GM21528 (cell line): ENCODE results near the gene NOL4L.
"Not testable (repeated sequence)": the region's sequence is repeated elsewhere in the genome, so short reads cannot be mapped to it uniquely, and the experiment has no call there.

Experiments used
- ATAC-seq: cut with Tn5 transposase; IDR thresholded peaks from one replicate; pipeline ENCODE4 v1.9.1; 2021; ENCODE audit warnings: mild to moderate bottlenecking, moderate library complexity; ENCODE audit not compliant: unreplicated experiment, low FRiP score

Gene NOL4L

DNA sequence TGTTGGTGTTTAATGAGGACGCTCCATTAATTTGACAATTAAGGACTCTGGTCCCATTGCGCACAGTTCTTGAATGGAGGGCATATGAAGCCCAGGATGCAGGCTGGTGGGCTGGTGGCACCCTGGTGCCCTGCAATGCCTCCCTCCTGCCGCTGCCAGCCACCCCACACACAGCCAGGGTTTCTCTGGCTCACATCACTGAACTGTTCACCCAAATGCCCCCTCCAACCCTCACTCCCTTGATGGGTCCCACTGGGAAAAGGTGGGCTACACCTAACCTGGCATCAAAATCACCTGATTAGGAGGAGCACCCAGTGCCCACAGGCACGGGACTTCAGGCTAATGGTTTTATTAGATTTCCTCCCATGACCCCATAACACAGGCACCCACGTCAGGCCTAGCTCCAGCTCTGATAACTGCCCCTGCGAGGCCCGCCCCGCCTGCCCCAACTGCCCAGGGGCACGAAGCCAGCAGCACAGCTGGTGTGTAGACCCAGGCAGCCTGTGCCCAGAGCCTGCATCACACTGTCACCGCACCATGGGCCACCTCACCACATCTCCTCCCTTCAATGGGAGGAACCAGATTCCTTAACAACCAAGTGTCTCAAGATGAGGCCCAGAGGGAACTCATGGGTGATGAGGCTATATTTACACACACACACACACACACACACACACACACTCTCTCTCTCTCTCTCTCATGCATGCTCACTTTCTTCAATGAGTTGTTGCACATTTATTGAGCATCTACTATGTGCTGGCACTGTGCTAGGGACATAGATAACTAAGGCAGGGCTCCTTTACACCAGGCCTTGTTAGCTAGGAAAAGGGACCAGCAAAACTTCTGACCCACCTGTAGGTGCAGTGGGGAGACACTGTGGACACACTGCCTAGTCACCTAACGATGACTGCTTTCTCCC lies 107.3 kb downstream of the NOL4L start:
- no peak for ATAC-seq

- no peak for ATAC-seq
These were observed 108.2 kb downstream of the NOL4L start for GRCh38 chr20:32476684-32477593.

DNA sequence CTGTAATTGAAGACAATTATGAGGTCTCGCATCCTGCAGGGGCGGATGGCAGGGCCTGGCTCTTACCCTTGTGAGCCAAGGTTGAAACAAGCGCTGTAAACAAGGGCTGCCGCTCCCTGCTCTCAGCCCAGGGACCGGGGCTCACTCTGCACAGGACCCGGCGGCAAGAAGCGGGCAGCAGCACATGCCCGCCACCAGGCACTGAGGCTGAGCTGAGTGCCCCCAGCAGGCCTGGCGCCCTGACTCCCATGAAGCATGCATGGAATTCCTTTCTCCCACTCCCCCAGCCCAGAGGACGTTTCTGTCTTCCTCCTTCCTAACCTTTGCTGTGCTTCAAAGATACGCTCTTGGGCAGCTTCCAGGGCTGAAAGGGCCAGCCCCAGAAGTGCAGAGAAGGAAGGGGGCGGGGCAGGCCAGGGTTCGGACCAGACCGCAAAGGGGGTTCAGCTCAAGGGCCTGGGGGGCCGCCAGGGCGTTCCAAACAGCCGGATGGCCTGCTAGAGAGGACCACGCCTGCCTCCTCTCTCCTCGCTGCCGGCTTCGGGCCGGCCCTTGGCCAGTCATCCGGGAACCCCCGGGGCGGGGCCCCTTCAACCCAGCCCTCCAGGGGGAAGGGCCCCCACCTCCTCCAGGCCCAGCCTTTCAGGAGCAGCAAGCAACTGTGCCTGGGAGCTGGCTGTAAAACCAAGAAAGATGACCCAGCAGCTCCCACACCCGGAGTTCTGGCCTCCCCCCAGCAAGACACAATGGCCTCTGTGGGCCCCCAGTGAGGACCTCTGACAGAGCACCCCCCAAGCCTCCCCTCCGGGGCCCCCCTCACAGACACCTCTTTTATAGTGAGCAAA lies 109.9 kb downstream of the NOL4L start:
- no peak for ATAC-seq

- ATAC-seq: no peak
These were observed 110.5 kb downstream of the NOL4L start for GRCh38 chr20:32474717-32474966.

DNA sequence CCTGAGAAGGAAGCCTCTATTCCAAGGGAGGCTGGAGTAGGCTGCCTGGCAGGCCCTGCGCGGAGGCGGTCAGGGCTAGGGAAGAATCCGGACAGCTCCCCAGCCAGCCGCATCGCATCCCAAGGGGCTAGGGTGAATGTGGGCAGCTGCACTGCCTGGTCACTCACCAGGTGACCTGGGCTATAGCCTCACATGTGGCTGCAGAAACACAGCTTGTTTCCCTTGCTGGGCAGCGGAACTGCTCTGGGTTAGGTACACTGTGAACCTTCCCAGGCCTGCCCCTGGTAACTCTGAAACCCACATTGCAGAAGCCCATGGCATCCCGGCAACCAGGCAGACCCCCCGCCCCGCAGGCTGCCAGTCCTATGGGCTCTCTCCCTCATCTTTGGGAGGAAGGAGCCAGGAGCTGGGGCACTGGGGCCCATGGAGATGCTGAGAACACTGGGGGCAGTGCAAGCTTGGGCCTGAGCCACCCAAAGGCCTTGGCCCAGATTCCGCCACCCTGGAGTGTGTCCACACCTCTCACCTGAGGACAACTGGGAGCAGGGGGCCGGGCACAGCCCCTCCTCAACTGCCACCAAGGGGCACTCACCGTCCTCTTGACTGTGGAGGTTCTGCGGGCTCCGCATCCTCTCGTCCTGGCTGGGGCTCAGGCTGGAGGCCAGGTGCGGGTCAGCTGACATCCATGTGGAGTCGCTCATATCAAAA lies 111.0 kb downstream of the NOL4L start:
- ATAC-seq: no peak

DNA sequence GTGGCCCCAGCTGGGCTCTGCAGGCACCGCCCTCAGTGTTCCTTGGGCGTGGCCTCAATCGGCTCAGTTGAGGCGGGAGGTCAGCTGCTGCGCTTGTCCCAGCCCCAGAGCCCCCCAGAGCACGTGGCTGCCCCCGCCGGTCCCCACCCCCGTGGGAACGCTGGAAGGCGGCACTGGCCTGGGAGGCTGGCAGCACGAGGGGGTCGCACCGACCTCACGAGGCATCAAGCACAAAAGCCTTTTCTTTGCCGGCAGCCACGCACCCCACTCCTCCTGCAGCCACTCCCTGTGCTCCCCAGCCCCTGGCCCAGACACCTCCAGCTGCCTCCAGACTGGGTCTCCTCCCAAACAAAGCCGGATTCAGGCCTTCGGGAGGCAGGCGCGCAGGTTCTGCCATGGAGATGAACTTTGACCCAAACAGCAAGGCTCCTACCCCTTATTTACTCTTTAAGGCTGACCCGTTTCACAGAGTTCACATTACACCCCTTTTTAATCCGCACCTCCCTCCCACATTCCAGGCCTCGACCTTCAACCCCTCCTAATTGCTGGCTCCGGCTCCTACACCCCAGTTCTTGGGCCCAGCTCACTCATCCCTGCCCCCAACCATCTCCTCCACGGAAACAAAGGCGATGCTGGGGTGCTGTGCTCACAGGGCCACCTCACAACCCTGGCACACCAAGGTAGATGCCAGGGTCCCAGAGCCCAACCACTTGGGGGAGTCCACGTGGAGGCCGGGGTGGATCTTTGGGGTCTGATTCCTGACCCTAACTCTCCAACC lies 111.7 kb downstream of the NOL4L start:
- ATAC-seq: no peak

DNA sequence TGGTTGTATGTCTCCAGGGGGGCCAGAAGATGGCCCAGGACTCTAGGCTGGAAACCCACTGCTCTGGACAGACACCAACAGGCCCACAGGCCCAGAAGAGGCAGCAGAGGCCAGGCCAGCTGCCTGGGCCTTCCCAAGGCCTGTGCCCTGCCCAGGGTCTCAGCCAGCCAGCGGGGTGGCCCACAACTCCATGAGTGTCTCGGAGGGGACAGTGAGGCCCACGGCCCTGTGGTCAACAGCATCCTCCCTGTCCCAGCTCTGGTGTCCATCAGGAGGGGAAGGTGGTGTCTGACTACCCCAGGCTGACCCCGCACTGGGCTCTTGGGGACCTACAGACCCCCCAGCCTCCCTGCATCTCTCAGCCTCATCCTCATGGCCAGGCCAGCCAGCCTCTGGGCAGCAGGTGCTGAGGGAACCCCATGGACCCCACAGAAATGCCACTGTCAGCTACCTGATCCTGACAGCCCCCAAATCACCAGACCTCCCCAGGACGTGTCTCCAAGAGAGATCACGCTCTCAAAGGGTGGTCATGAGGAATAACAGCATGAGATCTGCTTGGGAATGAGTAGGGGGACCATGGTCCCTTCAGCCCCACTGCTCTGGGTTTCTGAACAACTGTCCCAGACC lies 112.4 kb downstream of the NOL4L start:
- ATAC-seq: no peak

DNA sequence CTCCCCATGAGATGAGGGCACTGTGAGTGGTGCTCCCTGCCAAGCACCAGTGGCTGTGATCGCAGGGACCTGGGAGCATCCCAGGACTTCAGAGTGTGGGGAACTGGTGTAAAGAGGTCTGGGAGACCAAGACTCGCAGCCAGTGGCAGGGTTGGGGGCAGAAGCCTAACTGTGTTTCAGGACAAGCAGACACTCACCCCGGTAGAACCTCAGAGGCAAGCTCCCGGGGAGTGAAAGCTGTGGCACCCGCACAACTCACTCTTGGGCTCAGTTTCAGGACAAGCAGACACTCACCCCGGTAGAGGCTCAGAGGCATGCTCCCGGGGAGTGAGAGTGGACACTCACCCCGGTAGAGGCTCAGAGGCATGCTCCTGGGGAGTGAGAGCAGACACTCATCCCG lies 114.2 kb downstream of the NOL4L start:
- no peak for ATAC-seq

GRCh38 chr20:32470025-32470861 lies 114.9 kb downstream of the NOL4L start:
- no peak for ATAC-seq

GRCh38 chr20:32468860-32469259 lies 116.3 kb downstream of the NOL4L start:
- no peak for ATAC-seq

- ATAC-seq: no peak
These were observed 116.9 kb downstream of the NOL4L start for GRCh38 chr20:32468313-32468640.

GRCh38 chr20:32467506-32468312 lies 117.4 kb downstream of the NOL4L start:
- no peak for ATAC-seq

DNA sequence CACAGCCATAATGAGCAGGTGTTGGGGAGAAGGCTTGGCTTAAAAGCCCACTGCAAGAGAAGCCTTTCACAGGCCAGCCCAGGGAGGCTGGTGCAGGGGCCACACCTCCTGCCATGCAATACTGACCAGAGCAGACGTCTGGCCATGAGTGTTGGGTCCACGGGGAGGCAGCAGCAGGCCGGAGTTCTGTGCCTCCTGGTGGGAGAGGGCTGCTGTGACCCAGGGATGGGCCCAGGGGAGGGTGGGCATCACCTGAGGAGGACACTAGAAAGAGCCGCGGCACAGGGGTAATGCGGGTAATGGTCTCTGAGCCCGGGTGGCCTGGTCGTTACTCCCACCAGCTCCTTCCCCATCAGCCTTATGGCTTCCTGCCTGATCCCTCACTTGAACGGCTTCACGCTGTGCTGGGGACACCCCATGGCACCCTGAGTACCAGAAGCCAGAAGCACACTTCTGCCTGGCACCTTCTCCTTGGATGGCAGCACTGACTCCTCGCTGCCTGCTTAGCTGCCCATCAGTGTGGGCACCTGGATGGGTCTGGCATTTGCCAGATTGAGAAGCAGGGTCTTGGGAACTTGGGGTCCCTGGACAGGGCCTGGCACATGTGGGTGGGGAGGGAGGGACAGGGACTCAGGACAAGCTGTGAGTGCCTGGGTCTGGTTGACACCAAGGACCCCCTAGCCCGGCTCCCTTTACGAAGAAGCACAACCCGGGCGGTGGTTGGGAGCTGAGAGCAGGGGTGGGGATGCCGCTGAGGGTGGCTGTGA lies 118.2 kb downstream of the NOL4L start:
- ATAC-seq: no peak

DNA sequence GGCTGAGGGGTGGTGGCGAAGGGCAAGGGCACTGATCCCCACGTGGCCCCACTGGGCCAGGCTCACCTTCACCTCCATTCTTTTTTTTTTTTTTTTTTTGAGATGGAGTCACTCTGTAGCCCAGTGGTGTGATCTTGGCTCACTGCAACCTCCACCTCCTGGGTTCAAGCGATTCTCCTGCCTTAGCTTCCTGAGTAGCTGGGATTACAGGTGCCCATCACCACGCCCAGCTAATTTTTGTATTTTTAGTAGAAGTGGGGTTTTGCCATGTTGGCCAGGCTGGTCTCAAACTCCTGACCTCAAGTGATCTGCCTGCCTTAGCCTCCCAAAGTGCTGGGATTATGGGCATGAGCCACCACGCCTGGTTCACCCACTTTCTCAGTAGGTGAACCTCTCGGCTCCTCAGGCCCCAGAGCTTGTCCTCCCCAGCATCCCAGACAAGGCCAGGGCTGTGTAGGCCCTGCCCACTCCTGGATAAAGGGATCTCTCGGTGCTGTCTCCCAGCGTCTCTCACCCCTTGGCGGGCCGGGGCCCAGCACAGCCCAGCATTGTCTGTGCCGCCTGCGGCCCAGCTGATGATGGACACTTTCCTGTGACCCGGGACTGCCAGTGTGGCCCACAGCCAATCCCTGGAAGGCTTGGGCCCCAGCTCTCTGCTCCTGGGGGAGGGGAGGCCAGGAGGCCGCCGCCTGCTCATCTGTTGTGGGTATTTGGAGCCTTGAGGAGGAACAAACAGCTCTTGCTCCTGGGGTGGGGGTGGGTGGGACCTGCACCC lies 119.0 kb downstream of the NOL4L start:
- not testable (repeated sequence) for ATAC-seq

- ATAC-seq: no peak
These were observed 119.8 kb downstream of the NOL4L start for GRCh38 chr20:32465092-32465900.
